Fibroblast of skin of right quadriceps (primary cell): ENCODE measurements around the gene HABP2.
A peak's percentile ranks its signal among the peaks of the same experiment; 100 is the strongest.

ENCODE experiments used
- DNase-seq: peaks from one replicate; pipeline ENCODE4 v3.0.0-alpha.2; 2013

The HABP2 gene

GRCh38 chr10:113552701-113553100 is at the start of gene HABP2:
HABP2 (plus strand) TSS chr10:113553053; CDS start chr10:113553122, 69 bp downstream.
- no peak for DNase-seq

GRCh38 chr10:113503930-113504329 is 48.9 kb upstream of the HABP2 start:
- no peak for DNase-seq

GRCh38 chr10:113504423-113504822 is 48.4 kb upstream of the HABP2 start:
- DNase-seq, result no peak

- peak; percentile 68 for DNase-seq
Observed at GRCh38 chr10:113506476-113506875, 46.4 kb upstream of the HABP2 start.

- DNase-seq, result no peak
Observed at GRCh38 chr10:113511419-113511818, 41.4 kb upstream of the HABP2 start.

- DNase-seq, result no peak
Observed at GRCh38 chr10:113515161-113515560, 37.7 kb upstream of the HABP2 start.

GRCh38 chr10:113515601-113516000 is 37.3 kb upstream of the HABP2 start:
- peak; percentile 60 for DNase-seq

GRCh38 chr10:113516061-113516460 is 36.8 kb upstream of the HABP2 start:
- no peak for DNase-seq

- DNase-seq, result no peak
Observed at GRCh38 chr10:113517165-113517900, 35.5 kb upstream of the HABP2 start.

- DNase-seq, result no peak
Observed at GRCh38 chr10:113517901-113518260, 35.0 kb upstream of the HABP2 start.

- no peak for DNase-seq
Observed at GRCh38 chr10:113518415-113518814, 34.4 kb upstream of the HABP2 start.

GRCh38 chr10:113518816-113519591 is 33.8 kb upstream of the HABP2 start:
- peak; percentile 77 for DNase-seq

- DNase-seq, result no peak
Observed at GRCh38 chr10:113519681-113520115, 33.2 kb upstream of the HABP2 start.

GRCh38 chr10:113520261-113520660 is 32.6 kb upstream of the HABP2 start:
- no peak for DNase-seq

GRCh38 chr10:113520690-113521474 is 32.0 kb upstream of the HABP2 start:
- peak; percentile 81 for DNase-seq

GRCh38 chr10:113521475-113521795 is 31.4 kb upstream of the HABP2 start:
- DNase-seq, result no peak

- no peak for DNase-seq
Observed at GRCh38 chr10:113522460-113522859, 30.4 kb upstream of the HABP2 start.

- DNase-seq, result no peak
Observed at GRCh38 chr10:113523071-113523470, 29.8 kb upstream of the HABP2 start.

GRCh38 chr10:113523628-113524027 is 29.2 kb upstream of the HABP2 start:
- DNase-seq, result no peak

- no peak for DNase-seq
Observed at GRCh38 chr10:113524120-113524519, 28.7 kb upstream of the HABP2 start.

GRCh38 chr10:113524539-113525490 is 28.0 kb upstream of the HABP2 start:
- DNase-seq, result peak; percentile 53

GRCh38 chr10:113525713-113526112 is 27.1 kb upstream of the HABP2 start:
- DNase-seq, result no peak
